NCI-H1694 treated with DMSO at 0.1 percent for 48 hours (cell line): Measurements from ENCODE around the gene LBX2.
"Not testable (repeated sequence)": the region's sequence is repeated elsewhere in the genome, so short reads cannot be mapped to it uniquely, and the experiment has no call there.

Experiments
- DNase-seq: peaks from one replicate; lab custom pipeline; 2025; lab: John Stamatoyannopoulos, UW

LBX2 gene

GRCh38 chr2:74482801-74483674, 16.4 kb downstream of the LBX2 start, which contains the start of the genes CCDC142 and TTC31:
Gene CCDC142 (minus strand): TSS chr2:74482998. CDS start chr2:74482837, 161 bp downstream.
Gene TTC31 (plus strand): TSS chr2:74483081. CDS start chr2:74483096, 15 bp downstream.
- peak; percentile 98 for DNase-seq

GRCh38 chr2:74481961-74482800, 17.2 kb downstream of the LBX2 start:
- no peak for DNase-seq

GRCh38 chr2:74481431-74481830, 18.0 kb downstream of the LBX2 start:
- no peak for DNase-seq

- no peak for DNase-seq
Measured at GRCh38 chr2:74474899-74475298, 24.5 kb downstream of the LBX2 start.

GRCh38 chr2:74474481-74474880, 24.9 kb downstream of the LBX2 start:
- no peak for DNase-seq

- no peak for DNase-seq
Measured at GRCh38 chr2:74472945-74473258, 26.5 kb downstream of the LBX2 start.

- peak; percentile 82 for DNase-seq
Measured at GRCh38 chr2:74472086-74472944, 27.1 kb downstream of the LBX2 start, which contains the start of gene MRPL53. Gene MRPL53 (minus strand): TSS chr2:74472680. CDS start chr2:74472660, 20 bp downstream.

GRCh38 chr2:74471332-74472065, 27.9 kb downstream of the LBX2 start:
- no peak for DNase-seq

GRCh38 chr2:74470742-74471141, 28.7 kb downstream of the LBX2 start:
- DNase-seq: not testable (repeated sequence)

- no peak for DNase-seq
Measured at GRCh38 chr2:74464406-74464805, 35.0 kb downstream of the LBX2 start.

GRCh38 chr2:74462786-74463105, 36.7 kb downstream of the LBX2 start:
- DNase-seq: no peak

- DNase-seq: no peak
Measured at GRCh38 chr2:74462054-74462785, 37.2 kb downstream of the LBX2 start.

GRCh38 chr2:74461187-74462053, 38.0 kb downstream of the LBX2 start:
- no peak for DNase-seq

- not testable (repeated sequence) for DNase-seq
Measured at GRCh38 chr2:74460187-74460586, 39.2 kb downstream of the LBX2 start.

- not testable (repeated sequence) for DNase-seq
Measured at GRCh38 chr2:74459503-74460118, 39.8 kb downstream of the LBX2 start.

- no peak for DNase-seq
Measured at GRCh38 chr2:74458938-74459363, 40.5 kb downstream of the LBX2 start.

GRCh38 chr2:74458132-74458937, 41.1 kb downstream of the LBX2 start, which contains the start of gene WBP1:
Gene WBP1 (plus strand): TSS chr2:74458438. CDS start chr2:74458603, 165 bp downstream.
- peak; percentile 99 for DNase-seq

GRCh38 chr2:74457549-74458131, 41.8 kb downstream of the LBX2 start:
- peak; percentile 53 for DNase-seq
